GM12891 (cell line): ENCODE results near the gene TTC28.

ENCODE experiments used
- PAX5 ChIP-seq: IDR thresholded peaks from 2 replicates; pipeline ENCODE4 v1.6.1; 2011; ENCODE audit warnings: low read length, moderate library complexity, mild to moderate bottlenecking; ENCODE audit not compliant: insufficient read depth, severe bottlenecking
- POLR2A ChIP-seq: IDR thresholded peaks from 2 replicates; pipeline ENCODE4 v1.6.1; 2011; ENCODE audit warnings: low read depth, low read length, control low read depth
- POLR2AphosphoS5 ChIP-seq: IDR thresholded peaks from 2 replicates; pipeline ENCODE4 v1.6.1; 2011; ENCODE audit warnings: low read depth, low read length, control low read depth
- POU2F2 ChIP-seq: IDR thresholded peaks from 2 replicates; pipeline ENCODE4 v1.6.1; 2011; ENCODE audit warnings: low read depth, mild to moderate bottlenecking, control low read depth, low read length, moderate library complexity
- SPI1 ChIP-seq: IDR thresholded peaks from 2 replicates; pipeline ENCODE4 v1.6.1; 2011; ENCODE audit warnings: low read depth, low read length, control low read depth
- TAF1 ChIP-seq: IDR thresholded peaks from 2 replicates; pipeline ENCODE4 v1.6.1; 2011; ENCODE audit warnings: low read depth, low read length, control low read depth

- TF ChIP-seq POLR2A (no peak), POLR2AphosphoS5 (no peak), SPI1 (no peak), TAF1 (no peak), POU2F2 (no peak), PAX5 (no peak)
Measured at GRCh38 chr22:28444659-28445058, 235.0 kb downstream of the TTC28 start.
